GM12874 (cell line): ENCODE measurements around the gene GJC1.

ENCODE experiments used
- TF ChIP-seq, protein P1 (sequence below): IDR thresholded peaks from 2 replicates; pipeline ENCODE4 v1.5.1; 2011; ENCODE audit warnings: low read depth, mild to moderate bottlenecking, control low read depth, low read length, moderate library complexity; ENCODE audit not compliant: insufficient read depth

Gene GJC1

DNA sequence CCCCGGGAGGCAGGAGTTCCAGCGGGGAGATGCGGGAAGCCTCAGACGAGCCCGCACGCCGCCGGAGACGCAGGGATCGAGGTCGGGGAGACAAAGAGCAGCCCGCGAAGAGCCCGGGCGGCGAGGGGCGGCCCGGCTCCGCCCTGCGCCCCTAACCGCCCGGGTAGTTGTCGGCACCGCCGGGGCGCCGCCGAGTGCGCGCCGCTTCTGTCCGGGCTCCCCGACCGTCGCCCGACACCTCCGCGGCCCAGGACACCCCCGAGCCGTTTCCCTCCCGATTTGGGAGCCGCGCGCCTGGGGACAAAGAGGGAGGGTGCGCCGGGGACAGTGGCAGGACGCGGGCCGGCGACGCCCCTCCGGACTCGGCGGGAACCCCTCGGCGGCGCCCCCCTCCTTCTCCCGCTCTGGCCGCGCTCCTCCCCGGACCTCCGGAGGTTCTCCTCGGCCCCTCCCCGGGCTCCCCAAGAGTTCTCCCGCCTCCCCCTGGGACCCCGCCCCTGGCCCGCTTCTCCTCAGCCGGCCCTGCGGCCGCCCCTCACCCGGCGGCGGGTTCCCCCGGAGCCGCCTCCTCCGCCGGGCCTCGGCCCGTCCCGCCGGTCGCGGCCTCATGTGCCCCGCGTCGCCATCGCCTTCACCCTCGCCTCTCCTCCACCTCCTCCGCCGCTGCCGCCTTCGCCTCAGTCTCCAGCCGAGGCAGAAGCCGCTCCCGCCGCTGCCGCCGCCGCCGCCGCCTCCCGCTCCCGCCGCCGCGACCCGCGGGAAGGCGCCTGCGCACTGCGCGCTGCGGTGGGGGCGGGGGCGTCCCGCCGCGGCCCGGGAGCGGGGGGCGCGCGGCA lies at the start of gene GJC1:
TSS of gene GJC1 (minus strand) at position 765 of the 836 bp plus-strand sequence. CDS start 24,470 bp downstream, outside the sequence.
- TF ChIP-seq, protein P1, sequence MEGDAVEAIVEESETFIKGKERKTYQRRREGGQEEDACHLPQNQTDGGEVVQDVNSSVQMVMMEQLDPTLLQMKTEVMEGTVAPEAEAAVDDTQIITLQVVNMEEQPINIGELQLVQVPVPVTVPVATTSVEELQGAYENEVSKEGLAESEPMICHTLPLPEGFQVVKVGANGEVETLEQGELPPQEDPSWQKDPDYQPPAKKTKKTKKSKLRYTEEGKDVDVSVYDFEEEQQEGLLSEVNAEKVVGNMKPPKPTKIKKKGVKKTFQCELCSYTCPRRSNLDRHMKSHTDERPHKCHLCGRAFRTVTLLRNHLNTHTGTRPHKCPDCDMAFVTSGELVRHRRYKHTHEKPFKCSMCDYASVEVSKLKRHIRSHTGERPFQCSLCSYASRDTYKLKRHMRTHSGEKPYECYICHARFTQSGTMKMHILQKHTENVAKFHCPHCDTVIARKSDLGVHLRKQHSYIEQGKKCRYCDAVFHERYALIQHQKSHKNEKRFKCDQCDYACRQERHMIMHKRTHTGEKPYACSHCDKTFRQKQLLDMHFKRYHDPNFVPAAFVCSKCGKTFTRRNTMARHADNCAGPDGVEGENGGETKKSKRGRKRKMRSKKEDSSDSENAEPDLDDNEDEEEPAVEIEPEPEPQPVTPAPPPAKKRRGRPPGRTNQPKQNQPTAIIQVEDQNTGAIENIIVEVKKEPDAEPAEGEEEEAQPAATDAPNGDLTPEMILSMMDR, result no peak

DNA sequence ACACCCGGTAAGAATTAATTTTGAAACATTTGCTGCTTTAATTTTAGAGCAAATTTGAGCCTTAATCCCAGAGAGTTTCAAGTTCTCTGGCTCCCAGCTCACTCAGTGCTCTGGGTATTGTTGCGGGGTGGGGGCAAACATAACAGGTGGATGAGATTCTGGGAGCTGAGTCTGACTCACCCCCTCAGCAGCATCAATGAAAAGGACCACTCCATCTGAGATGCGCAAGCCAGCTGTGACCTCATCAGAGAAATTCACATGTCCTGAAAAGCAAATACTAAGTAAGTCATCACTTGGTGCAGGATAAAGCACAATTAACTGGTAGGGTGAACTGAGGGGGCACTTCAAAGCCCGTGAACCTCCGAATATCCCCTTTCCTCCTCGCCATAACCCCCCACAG lies 49.3 kb upstream of the GJC1 start:
- TF ChIP-seq, protein P1, result no peak

DNA sequence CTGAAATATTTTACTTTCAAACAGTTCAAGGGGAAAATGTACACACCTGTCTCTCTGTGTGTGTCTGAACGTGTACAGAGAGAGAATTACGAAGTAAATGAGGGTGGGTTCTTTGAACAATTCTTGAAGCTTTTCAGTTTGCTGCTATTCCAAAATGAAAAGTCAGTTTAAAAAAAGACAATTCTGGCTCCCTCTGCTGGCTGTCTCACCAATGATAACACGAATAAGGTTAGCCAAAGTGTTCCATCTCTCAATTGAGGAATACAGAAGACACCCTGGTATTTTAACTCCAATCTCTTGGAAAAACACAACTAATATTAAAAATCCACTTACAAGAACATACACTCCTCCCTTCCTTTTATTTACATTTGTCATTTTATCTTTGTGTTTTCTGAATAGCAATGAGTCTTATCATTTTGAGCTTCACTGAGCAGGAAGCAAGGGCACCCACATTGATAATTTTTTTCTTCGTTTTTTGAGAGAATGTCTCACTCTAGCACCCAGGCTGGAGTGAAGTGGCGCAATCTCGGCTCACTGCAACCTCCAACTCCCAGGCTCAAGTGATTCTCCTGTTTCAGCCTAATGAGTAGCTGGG lies 48.6 kb upstream of the GJC1 start:
- TF ChIP-seq, protein P1, result peak; percentile 53; the same call in 1 of the 2 replicates

DNA sequence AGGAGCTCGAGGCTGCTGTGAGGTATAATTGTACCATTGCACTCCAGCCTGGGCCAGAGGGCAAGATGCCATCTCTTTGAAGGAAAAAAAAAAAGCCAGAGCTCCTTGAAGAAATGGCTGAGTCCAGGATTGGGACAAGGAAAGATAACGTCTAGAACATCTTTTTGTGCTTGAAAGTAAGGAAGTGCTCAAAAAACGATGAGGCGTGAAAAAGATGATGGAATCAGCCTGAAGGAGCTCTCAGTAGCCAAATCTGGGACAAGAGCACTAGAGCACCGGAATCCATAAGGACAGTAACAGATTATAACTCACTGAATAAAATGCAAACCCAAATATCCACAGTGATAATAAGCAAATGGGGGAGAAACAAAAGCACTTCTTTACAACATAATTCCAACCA lies 47.0 kb upstream of the GJC1 start:
- TF ChIP-seq, protein P1, result no peak

DNA sequence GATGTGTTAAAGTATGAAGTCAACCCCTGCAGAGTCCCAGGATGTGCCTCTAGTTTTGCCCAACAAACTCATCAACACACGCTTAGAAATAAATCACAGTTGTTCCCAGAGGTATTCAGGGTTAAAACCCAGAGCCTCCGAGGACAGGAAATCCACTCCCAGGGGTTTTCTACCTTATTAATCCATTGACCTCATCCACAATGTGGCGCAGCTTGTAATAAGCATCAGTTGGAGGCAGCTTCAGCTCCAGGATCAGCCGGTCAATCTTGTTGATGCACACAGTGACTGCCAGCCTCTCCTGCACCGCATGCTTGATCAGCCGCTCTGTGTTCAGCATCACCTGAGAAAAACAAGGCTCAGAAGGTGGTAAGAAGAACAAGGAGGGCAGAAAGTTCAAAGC lies 45.7 kb upstream of the GJC1 start:
- TF ChIP-seq, protein P1, result no peak

DNA sequence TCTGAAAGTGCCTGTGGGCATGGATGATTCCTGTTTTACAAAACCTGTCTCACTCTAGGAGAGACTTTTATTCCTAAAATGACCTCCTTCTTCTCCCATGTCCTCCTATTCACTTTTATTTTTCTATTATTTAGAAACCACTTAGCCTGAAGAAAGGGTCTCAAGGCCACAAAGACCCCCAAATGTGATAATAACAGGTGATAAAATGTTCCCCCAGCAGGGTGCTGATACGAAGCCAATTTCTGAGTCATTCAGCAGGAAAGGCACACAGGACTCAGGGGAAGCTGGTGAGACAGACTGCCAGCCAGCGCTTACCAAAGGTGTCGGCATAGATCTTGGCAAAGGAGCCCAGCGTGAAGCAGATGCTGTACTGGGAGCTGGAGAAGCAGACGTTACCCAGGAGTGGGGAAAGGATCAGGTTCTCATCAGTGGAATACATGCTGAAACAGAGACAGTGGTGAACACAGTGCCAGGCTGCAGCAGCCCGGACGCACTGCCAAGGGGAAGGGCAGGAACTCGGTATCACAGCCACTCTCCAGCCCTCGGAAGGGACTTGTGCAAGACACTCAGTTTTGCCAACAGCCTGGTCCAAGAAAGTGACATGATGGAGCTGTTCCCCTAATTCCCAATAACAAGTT lies 42.2 kb upstream of the GJC1 start:
- TF ChIP-seq, protein P1, result no peak

DNA sequence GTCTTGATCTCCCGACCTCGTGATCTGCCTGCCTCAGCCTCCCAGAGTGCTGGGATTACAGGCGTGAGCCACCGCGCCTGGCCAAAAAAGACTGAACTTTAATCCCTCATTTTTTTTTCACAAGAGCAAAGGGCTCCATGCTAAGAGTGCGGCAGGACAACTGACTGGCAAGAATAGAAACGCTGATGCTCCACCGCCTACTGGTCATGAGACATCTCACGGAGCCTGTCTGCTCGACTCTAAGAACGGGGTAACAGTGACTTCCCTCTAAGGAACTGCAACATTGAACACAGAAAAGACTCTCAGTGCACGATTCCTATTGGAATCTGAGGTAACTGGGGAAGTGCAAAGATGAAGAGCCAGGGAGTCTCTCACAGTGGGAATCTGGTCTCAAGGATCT lies 41.5 kb upstream of the GJC1 start:
- TF ChIP-seq, protein P1, result no peak
